Measurements from ENCODE around the gene CFAP298.

The CFAP298 gene

GRCh38 chr21:32599091-32599490, 13.1 kb downstream of the CFAP298 start:
- no peak for DNase-seq (ENCODE audit: low spot score)

- peak; percentile 62 for DNase-seq (ENCODE audit: low spot score)
These were observed 15.0 kb downstream of the CFAP298 start for GRCh38 chr21:32597205-32597604.

GRCh38 chr21:32595431-32595830, 16.7 kb downstream of the CFAP298 start:
- DNase-seq (ENCODE audit: low spot score), result no peak

- DNase-seq (ENCODE audit: low spot score), result no peak
These were observed 18.5 kb downstream of the CFAP298 start for GRCh38 chr21:32593690-32594089.

GRCh38 chr21:32592929-32593502, 19.2 kb downstream of the CFAP298 start:
- no peak for DNase-seq (ENCODE audit: low spot score)

GRCh38 chr21:32590130-32590529, 22.0 kb downstream of the CFAP298 start:
- no peak for DNase-seq (ENCODE audit: low spot score)

GRCh38 chr21:32587651-32588050, 24.5 kb downstream of the CFAP298 start:
- no peak for DNase-seq (ENCODE audit: low spot score)

- no peak for DNase-seq (ENCODE audit: low spot score)
These were observed 25.1 kb downstream of the CFAP298 start for GRCh38 chr21:32587120-32587519.

GRCh38 chr21:32585970-32586369, 26.2 kb downstream of the CFAP298 start:
- no peak for DNase-seq (ENCODE audit: low spot score)

GRCh38 chr21:32585042-32585710, 27.0 kb downstream of the CFAP298 start, which contains the start of gene TCP10L:
Gene TCP10L, minus strand, starts transcription at chr21:32585523. Its CDS starts 1,219 bp downstream, at chr21:32584304.
- no peak for DNase-seq (ENCODE audit: low spot score)

GRCh38 chr21:32584472-32584871, 27.7 kb downstream of the CFAP298 start:
- no peak for DNase-seq (ENCODE audit: low spot score)

- DNase-seq (ENCODE audit: low spot score), result no peak
These were observed 30.4 kb downstream of the CFAP298 start for GRCh38 chr21:32581732-32582131.

GRCh38 chr21:32580949-32581348, 31.2 kb downstream of the CFAP298 start:
- no peak for DNase-seq (ENCODE audit: low spot score)

- no peak for DNase-seq (ENCODE audit: low spot score)
These were observed 34.0 kb downstream of the CFAP298 start for GRCh38 chr21:32578107-32578691.

- no peak for DNase-seq (ENCODE audit: low spot score)
These were observed 36.2 kb downstream of the CFAP298 start for GRCh38 chr21:32576011-32576410.

- DNase-seq (ENCODE audit: low spot score), result no peak
These were observed 36.9 kb downstream of the CFAP298 start for GRCh38 chr21:32574946-32575925.

GRCh38 chr21:32572574-32573420, 39.4 kb downstream of the CFAP298 start:
- DNase-seq (ENCODE audit: low spot score), result no peak

GRCh38 chr21:32570456-32570855, 41.7 kb downstream of the CFAP298 start:
- DNase-seq (ENCODE audit: low spot score), result no peak

- DNase-seq (ENCODE audit: low spot score), result peak; percentile 71
These were observed 42.6 kb downstream of the CFAP298 start for GRCh38 chr21:32569261-32570230.

- no peak for DNase-seq (ENCODE audit: low spot score)
These were observed 44.6 kb downstream of the CFAP298 start for GRCh38 chr21:32567626-32568025.
